ENCODE data around the gene OR2B6.

OR2B6 gene

GRCh38 chr6:28001351-28001750, 44.3 kb downstream of the OR2B6 start:
- no peak for DNase-seq

DNA sequence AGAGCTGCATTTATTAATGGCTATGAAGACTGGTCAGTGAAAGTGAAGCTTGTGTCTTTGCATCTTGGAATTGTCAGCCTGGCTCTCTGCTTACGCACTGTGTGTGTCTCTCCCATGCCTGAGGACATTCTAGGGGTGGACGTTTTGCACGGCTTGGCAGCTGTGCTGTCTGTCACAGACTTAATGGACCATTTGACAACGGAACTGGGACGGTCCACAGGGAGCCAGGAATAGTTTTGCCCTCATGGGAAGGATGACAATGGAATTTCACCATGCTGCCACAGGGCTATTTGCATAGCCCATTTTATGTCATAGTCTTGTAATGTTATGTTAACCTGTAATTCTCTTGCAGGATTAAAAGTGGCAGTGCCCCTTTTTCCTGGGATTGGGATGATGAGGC, 44.7 kb downstream of the OR2B6 start:
- DNase-seq = no peak

- DNase-seq = no peak
Observed at GRCh38 chr6:28002161-28002560, 45.1 kb downstream of the OR2B6 start.

GRCh38 chr6:28003059-28003458, 46.0 kb downstream of the OR2B6 start:
- DNase-seq = no peak

DNA sequence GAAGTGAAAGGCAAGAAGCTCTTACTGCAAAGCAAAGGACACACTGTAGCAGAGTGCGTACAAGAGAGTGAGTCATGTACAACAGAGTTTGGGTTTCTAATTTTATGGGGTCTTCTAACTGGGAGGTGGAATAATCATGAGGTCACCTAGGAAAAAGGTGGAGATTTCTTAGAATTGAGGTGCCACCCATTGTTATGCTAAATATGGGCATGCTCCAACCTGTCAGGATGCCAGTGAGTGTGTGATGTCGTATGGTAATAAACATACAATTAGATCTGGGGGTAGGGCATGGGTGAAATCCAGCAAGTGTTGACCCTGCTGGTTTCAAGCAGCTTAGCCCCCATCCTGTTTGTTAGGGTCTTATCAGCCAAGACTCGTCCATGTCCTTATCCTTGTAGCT, 46.6 kb downstream of the OR2B6 start:
- no peak for DNase-seq

- no peak for DNase-seq
Observed at GRCh38 chr6:28004350-28005151, 47.5 kb downstream of the OR2B6 start.

GRCh38 chr6:28005152-28005890, 48.3 kb downstream of the OR2B6 start:
- DNase-seq = no peak

DNA sequence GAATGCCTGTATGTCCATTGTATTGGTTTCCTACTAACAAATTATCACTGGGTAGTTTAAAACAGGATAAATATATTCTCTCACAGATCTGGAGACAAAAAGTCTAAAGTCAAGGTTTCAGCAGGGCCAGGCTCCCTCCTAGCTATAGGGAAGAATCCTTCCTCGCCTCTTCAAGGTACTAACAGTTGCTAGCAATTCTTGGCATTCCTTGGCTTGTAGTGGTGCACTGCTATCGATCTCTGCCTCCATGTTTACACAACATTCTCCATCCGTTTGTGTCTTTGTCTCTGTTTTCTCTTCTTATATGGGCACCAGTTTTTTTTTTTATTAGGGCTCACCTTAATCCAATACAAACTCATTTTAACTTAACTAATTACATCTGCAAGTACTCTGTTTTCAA, 48.9 kb downstream of the OR2B6 start:
- no peak for DNase-seq

All from NCI-H1092 (cell line).